Stimulated activated CD8-positive, alpha-beta memory T cell treated with anti-CD3 and anti-CD28 coated beads, Interleukin-15, amount 100 ng/mL, for 24 hours (primary cell): ENCODE results near the gene HDDC3.

Source experiments
- DNase-seq: peaks from one replicate; pipeline ENCODE4 v3.0.0-alpha.2; 2020; ENCODE audit warnings: low read depth

The HDDC3 gene

GRCh38 chr15:90953947-90954711, 21.8 kb upstream of the HDDC3 start:
- DNase-seq: no peak

GRCh38 chr15:90952901-90953677, 20.7 kb upstream of the HDDC3 start:
- no peak for DNase-seq

GRCh38 chr15:90950676-90951075, 18.3 kb upstream of the HDDC3 start:
- no peak for DNase-seq

- no peak for DNase-seq
Observed at GRCh38 chr15:90949979-90950675, 17.8 kb upstream of the HDDC3 start.

- DNase-seq: no peak
Observed at GRCh38 chr15:90948506-90948905, 16.2 kb upstream of the HDDC3 start.

- DNase-seq: no peak
Observed at GRCh38 chr15:90947577-90948357, 15.4 kb upstream of the HDDC3 start.

- DNase-seq: no peak
Observed at GRCh38 chr15:90946941-90947576, 14.7 kb upstream of the HDDC3 start.

- no peak for DNase-seq
Observed at GRCh38 chr15:90946538-90946937, 14.2 kb upstream of the HDDC3 start.

- no peak for DNase-seq
Observed at GRCh38 chr15:90945091-90945490, 12.7 kb upstream of the HDDC3 start.

GRCh38 chr15:90942354-90943120, 10.2 kb upstream of the HDDC3 start:
- DNase-seq: no peak

GRCh38 chr15:90941038-90941437, 8.7 kb upstream of the HDDC3 start:
- no peak for DNase-seq

- no peak for DNase-seq
Observed at GRCh38 chr15:90939756-90940155, 7.4 kb upstream of the HDDC3 start.

- no peak for DNase-seq
Observed at GRCh38 chr15:90938261-90938660, 5.9 kb upstream of the HDDC3 start.

GRCh38 chr15:90936823-90937222, 4.5 kb upstream of the HDDC3 start:
- no peak for DNase-seq

GRCh38 chr15:90934949-90935751, 2.8 kb upstream of the HDDC3 start, which contains the start of gene UNC45A:
Gene UNC45A, plus strand, starts transcription at chr15:90935285. Its CDS starts 40 bp downstream, at chr15:90935325.
- DNase-seq: peak; percentile 91

GRCh38 chr15:90934256-90934948, 2.1 kb upstream of the HDDC3 start:
- DNase-seq: peak; percentile 57

GRCh38 chr15:90933301-90933700, 952 bp upstream of the HDDC3 start:
- DNase-seq: no peak

GRCh38 chr15:90932660-90932991, 277 bp upstream of the HDDC3 start:
- DNase-seq: no peak

GRCh38 chr15:90931575-90931827, 848 bp downstream of the HDDC3 start:
- DNase-seq: no peak
